ENCODE measurements around the gene DSCAML1.

GRCh38 chr11:117842131-117842941 is 45.3 kb upstream of the DSCAML1 start:
- no peak for TF ChIP-seq NR4A1 (CRISPR knock-in tag; IDR thresholded peaks at IDR 0.05)
- no peak for TF ChIP-seq NR4A1 (tag; IDR thresholded peaks at IDR 0.05)
- TF ChIP-seq ZNF280B (CRISPR knock-in tag; IDR thresholded peaks at IDR 0.05), result no peak
- no peak for TF ChIP-seq RAD21 (CRISPR knock-in tag; conservative IDR thresholded peaks at IDR 0.05 in 1 of 2, IDR thresholded peaks at IDR 0.05 in 1 of 2)
- no peak for TF ChIP-seq ATF4 (CRISPR knock-in tag; IDR thresholded peaks at IDR 0.05)
- TF ChIP-seq ZNF589 (CRISPR knock-in tag; IDR thresholded peaks at IDR 0.05; ENCODE audit: low read depth), result no peak
- no peak for TF ChIP-seq TAF1 (IDR thresholded peaks at IDR 0.05; ENCODE audit: control insufficient read depth, extremely low read depth, insufficient read depth, low read length, severe bottlenecking)
- TF ChIP-seq HDAC1 (IDR thresholded peaks at IDR 0.05), result no peak
- TF ChIP-seq RCOR1 (IDR thresholded peaks at IDR 0.05; ENCODE audit: borderline replicate concordance in 1 of 2, low read depth in 2 of 2, low read length in 2 of 2), result no peak
- TF ChIP-seq ILF3 (IDR thresholded peaks at IDR 0.05; ENCODE audit: borderline replicate concordance), result no peak
- no peak for TF ChIP-seq FOXP1 (CRISPR knock-in tag; IDR thresholded peaks at IDR 0.05)
- TF ChIP-seq NFRKB (IDR thresholded peaks at IDR 0.05; ENCODE audit: low read depth), result no peak
- TF ChIP-seq KLF16 (IDR thresholded peaks at IDR 0.05), result no peak

Data from K562 (cell line).